HG03103 (cell line): ENCODE results near the gene ZNF48.

ENCODE experiments used
- ATAC-seq: cut with Tn5 transposase; IDR thresholded peaks from one replicate; pipeline ENCODE4 v1.9.1; 2021; ENCODE audit warnings: low read depth; ENCODE audit not compliant: unreplicated experiment

ZNF48 gene

GRCh38 chr16:30401768-30402425 lies 6.7 kb downstream of the ZNF48 start:
- no peak for ATAC-seq

DNA sequence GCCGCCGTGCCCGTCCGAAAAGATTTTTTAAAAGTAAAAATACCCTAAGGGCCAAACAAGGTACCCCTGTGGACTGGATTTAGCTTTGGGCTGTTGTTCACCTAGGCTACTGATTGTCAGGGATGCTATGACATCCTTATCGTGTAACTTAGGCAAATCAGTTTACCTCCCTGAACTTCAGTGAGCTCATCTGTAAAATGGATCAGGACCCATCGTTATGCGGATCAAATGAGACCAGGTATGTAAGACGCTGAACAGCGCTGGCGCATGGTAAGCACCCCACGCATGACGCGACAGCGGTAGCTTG lies 11.5 kb downstream of the ZNF48 start:
- ATAC-seq = no peak

DNA sequence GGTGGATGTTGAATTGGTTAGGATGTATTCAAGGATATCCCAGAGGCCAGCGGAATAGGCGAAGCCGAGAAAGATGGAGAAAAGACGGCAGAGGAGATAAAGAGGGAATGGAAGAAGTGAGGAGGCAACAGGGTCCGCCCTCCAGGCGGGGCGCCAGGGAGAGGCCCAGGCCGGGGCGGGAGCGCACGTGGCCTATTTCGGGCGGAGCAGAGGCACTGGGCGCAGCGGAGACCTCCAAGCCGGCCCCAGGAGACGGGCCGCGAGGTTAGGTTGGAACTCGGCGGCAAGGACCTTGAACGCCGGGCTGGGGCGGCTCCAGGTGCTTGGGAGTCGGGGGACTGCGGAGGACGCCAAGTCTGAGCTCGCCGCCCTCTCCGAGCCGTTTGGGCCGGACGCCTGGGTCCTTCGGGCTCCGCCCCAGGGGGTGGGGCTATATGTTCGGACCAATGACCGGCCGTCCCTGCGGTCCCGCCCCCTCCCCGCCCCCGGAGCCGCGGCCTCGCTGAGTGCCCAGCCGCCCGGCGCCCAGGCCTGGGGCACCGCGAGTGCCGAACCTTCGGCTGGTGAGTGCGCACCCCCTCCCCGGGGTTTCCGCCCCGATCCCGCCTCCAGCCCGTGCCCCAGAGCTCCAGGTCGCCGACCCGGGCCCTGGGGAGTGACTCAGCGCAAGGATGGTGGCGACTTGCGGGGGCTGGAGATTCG lies 12.0 kb downstream of the ZNF48 start, which contains the start of gene ZNF771:
Gene ZNF771, plus strand, starts transcription at position 505 of the 702 bp plus-strand sequence. CDS start 448 bp downstream, outside the sequence.
- ATAC-seq = peak; percentile 62

DNA sequence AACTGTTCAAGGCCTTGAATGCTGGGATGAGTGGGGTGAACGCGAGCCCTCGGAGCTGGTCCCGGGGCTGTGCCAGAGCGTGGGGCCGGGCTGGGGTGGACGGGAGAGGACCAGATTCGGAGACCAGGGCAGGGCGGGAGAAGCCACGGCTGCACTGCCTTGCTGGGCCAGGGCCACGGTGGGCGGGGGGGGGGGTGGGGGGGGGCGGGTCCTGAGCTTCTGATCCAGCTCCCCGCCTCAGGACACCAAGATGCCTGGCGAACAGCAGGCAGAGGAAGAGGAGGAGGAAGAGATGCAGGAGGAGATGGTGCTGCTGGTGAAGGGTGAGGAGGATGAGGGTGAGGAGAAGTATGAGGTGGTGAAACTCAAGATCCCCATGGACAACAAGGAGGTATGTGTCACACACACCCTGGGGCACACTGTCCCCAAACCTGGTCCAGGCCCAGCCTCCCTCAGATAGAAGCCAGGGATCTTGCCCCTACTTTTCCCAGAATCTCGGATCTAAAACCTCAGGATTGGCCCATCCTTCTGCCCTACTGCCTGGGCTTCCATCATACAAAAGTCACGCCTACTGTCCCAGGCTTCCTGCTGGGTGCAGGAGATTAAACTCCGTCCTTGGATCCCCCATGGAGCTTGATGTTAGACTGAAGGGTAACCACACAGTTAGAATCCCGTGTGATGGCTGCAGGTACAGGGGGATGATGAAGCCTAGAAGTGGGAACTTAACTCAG lies 12.7 kb downstream of the ZNF48 start:
- no peak for ATAC-seq

- ATAC-seq = no peak
These were observed 14.2 kb downstream of the ZNF48 start for GRCh38 chr16:30409125-30410060.

DNA sequence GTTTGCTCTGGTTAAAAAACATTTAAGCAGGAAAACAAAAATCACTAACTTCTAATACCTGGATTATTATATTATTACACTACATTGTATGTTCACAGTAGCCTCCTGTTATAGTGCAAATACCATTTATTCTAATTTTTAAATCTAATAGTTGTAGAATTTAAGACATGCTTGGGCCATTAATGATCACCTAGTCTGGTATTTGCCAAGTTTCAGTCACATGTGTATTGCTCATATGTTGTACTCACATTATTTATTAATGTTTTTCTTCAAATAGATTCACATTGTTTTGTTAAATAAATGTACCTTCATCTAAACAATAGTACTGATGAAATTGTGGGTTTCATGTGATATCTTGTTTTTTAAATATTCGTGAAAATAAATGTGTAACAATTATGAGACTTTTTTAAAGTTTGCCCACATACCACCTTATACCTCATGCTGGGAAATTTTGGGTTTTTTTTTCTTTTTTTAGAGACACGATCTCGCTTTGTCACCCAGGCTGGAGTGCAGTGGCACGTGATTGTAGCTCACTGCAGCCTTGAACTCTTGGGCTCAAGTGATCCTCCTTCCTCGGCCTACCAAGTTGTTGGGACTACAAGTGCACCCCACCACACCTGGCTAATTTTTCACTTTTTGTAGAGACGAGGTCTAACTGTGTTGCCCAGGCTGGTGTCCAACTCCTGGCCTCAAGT lies 18.0 kb downstream of the ZNF48 start:
- ATAC-seq = no peak

DNA sequence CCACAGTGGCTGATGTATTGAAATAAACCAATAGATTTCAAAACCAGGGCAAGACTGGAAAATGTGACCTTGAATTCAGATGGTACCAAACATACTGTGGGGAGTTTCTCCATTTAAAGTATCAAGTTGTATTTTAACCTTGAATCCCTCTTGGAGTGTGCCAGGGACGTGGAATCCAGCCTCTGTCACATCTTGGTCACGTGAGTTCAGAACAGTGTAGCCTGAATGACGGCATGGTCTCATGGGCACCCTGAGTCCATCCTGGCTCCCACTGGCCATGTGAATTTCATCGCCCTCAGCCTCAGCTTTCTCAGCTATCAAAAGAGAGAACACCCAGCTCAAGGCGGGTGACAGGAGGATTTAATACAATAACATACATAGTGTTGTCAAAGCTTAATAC lies 18.9 kb downstream of the ZNF48 start:
- no peak for ATAC-seq

DNA sequence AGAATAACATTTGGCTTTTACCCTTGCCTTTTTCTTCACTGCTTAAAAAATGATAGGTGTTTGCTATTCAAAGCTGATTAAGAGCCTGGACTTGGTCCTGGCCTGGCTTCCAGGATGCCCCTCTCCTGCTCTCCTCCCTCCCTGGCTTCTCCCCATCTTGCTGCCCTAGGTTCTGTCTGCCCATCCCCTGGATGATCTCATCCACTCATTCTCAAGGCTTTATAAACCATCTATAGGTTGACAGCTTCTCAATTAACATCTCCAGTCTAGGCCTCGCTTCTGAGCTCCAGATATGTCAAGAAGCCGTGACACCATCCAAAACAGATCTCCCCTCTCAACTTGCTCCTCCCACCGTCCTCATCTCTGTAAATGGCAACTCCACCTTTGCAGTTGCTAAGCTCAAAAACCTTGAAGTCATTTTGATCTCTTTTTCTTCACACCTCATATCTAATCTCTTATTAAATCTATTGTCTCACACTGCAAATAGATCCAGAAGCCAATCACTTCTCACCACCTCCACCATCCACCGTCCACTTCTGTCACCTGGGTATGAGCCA lies 20.9 kb downstream of the ZNF48 start:
- no peak for ATAC-seq

GRCh38 chr16:30416624-30417528 lies 21.7 kb downstream of the ZNF48 start:
- ATAC-seq = no peak

DNA sequence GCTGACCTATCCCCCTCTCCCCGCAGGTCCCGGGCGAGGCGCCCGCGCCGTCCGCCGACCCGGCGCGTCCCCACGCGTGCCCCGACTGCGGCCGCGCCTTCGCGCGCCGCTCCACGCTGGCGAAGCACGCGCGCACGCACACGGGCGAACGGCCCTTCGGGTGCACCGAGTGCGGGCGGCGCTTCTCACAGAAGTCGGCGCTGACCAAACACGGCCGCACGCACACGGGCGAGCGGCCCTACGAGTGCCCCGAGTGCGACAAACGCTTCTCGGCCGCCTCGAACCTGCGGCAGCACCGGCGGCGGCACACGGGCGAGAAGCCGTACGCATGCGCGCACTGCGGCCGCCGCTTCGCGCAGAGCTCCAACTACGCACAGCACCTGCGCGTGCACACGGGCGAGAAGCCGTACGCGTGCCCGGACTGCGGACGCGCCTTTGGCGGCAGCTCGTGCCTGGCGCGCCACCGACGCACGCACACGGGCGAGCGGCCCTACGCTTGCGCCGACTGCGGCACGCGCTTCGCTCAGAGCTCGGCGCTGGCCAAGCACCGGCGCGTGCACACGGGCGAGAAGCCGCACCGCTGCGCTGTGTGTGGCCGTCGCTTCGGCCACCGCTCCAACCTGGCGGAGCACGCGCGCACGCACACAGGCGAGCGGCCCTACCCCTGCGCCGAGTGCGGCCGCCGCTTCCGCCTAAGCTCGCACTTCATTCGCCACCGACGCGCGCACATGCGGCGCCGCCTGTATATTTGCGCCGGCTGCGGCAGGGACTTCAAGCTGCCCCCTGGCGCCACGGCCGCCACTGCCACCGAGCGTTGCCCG lies 22.5 kb downstream of the ZNF48 start:
- peak; percentile 78 for ATAC-seq

DNA sequence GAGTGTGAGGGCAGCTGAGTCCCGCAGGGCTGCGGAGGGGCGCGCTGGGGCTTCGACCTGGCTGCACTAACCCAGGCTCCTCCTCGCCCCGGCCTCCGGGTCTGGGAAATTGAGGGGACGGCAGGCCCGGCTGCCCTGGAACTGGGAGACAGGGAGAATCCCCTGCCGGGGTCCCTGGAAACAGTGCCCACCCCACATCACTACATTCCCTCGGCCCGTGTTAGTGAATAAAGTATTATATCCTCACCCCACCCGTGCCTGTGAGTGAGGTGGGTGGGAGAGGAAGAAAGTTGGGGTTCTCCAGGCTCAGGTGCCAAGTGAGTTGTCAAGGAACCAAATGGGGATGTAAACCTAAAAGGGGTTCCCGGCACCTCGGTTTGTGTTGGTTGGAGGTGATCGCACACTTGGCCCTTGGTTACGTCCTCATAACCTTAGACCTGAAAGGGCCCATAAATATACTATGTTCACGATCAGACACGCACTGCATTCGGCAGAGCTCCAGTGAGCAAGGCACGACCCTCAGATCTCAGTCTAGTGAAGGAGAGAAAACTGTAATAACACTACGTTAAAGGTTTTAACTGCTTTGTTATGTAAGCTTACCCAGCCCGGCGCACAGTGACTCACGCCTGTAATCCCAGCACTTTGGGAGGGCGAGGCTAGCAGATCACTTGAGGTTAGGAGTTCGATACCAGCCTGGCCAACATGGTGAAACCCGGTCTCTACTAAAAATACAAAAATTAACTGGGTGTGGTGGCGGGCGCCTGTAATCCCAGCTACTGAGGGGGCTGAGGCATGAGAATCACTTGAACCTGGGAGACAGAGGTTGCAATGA lies 23.3 kb downstream of the ZNF48 start:
- ATAC-seq = no peak

DNA sequence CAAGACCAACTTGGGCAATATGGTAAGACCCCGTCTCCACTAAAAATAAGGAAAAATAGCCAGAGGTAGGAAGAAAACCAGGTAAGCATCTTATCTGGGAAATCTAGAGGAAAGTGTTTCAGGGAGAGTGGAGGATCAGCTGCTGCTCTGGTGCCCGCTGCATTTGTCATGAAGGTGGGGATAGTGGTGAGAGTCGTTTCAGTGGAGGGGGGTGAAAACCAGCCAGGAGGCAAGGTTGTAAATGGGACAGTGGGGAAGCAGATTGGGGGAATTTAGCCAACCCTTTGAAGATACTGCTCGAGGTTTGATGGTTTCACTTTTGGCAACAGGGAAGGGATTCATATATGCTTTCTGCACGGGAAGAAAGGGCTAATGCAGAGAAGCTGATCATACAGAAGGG lies 25.8 kb downstream of the ZNF48 start:
- no peak for ATAC-seq

GRCh38 chr16:30428055-30428454 lies 32.8 kb downstream of the ZNF48 start:
- ATAC-seq = no peak

GRCh38 chr16:30429418-30429677 lies 34.1 kb downstream of the ZNF48 start:
- no peak for ATAC-seq

- peak; percentile 97 for ATAC-seq
These were observed 34.6 kb downstream of the ZNF48 start, which contains the start of gene DCTPP1 for GRCh38 chr16:30429678-30430427. DCTPP1 (minus strand) TSS chr16:30430030; CDS start chr16:30429980, 50 bp downstream.

GRCh38 chr16:30430428-30430970 lies 35.3 kb downstream of the ZNF48 start:
- no peak for ATAC-seq
